Measurements from ENCODE around the gene HSD17B8. TPM values are rescaled to one million over a fixed set of nuclear protein-coding genes. Genes with fewer than 3 reads are reported as not detected.

The HSD17B8 gene
- polyA plus RNA-seq, 1 of the 3 experiments (the other 2 are of a cell fraction): 37.5 TPM

DNA sequence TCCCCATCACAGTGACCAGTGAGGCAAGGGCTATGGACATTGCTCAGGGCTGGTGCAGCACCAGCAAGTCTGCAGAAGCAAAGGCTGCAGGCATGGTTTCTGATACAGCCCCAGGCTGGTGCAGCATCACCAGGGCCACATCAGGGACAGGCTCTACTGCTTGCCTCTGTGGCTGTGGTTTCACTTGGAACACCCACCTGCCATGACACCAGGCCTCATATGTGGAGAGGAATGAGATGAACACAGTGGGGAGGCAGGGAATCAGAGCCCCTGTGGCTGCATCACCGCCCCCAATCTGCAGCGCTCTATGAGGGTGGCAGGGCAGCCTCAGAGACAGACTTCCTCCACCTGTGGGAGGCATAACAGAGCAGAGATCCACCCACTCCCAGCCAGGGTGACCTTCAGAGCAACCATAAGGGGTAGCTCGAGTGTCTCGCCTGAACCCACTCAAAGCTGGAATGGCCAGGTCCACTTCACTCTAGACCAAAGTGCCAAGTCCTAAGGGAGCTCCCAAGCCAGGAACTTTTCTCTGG lies 11.7 kb downstream of the HSD17B8 start:
- ChIA-PET POLR2A (no interaction called here), CTCF (interaction anchor here (0.9 to 1.0 kb wide), 2 partner anchors 32 to 54 kb away, joined by 3 read pairs; no protein-coding TSS in a partner anchor)
- no peak for DNase-seq
- H3K4me3 ChIP-seq (ENCODE audit: low read depth in 2 of 2, low read length in 1 of 2): no peak overlapping the region
- H2AFZ ChIP-seq (ENCODE audit: low read depth): no peak overlapping the region
- no peaks in the 10 kb centered on the region for H3F3A ChIP-seq (replicated peaks; ENCODE audit: insufficient read depth)
- H3K9me2 ChIP-seq: no peaks in the 10 kb centered on the region
- no peak overlapping the region for H3K9ac ChIP-seq
- no peak overlapping the region for H3K27ac ChIP-seq (ENCODE audit: low read depth in 2 of 2, low read length in 1 of 2)
- no peaks in the 10 kb centered on the region for H3K9me3 ChIP-seq
- H4K20me1 ChIP-seq (ENCODE audit: insufficient read depth): no peaks in the 10 kb centered on the region
- peaks cover 9% of the 10 kb centered on the region; the same call in 1 of the 2 replicates for H3K27me3 ChIP-seq (ENCODE audit: insufficient read depth)
- H3K4me1 ChIP-seq (ENCODE audit: control insufficient read depth in 1 of 2, insufficient read depth in 2 of 2, low read depth in 1 of 2, low read length in 1 of 2): peaks cover 4 to 19% of the 10 kb centered on the region in 2 experiments; a peak in 3 of 4 replicates
- WGBS (ENCODE audit: low lambda C conversion rate): 100% methylated on average over 3 of the region's 4 CpGs
- no peaks in the 10 kb centered on the region for H3K79me2 ChIP-seq (ENCODE audit: insufficient read depth)
- peaks cover 0 to 4% of the 10 kb centered on the region in 2 experiments for H3K36me3 ChIP-seq (replicated peaks in 1 of 2; ENCODE audit: control insufficient read depth in 1 of 2, insufficient read depth in 2 of 2, low read length in 1 of 2)
- TF ChIP-seq MEF2A (IDR thresholded peaks at IDR 0.05; ENCODE audit: borderline replicate concordance, low read depth) (no peak), FOXM1 (IDR thresholded peaks at IDR 0.05; ENCODE audit: low read depth) (no peak), MXI1 (IDR thresholded peaks at IDR 0.05; ENCODE audit: low read depth, low read length) (no peak), GABPA (IDR thresholded peaks at IDR 0.05; ENCODE audit: low read depth) (no peak), TCF12 (IDR thresholded peaks at IDR 0.05) (no peak), ELF1 (IDR thresholded peaks at IDR 0.05) (no peak), NRF1 (IDR thresholded peaks at IDR 0.05; ENCODE audit: low read depth, low read length) (no peak), MAX (IDR thresholded peaks at IDR 0.05; ENCODE audit: low read depth) (no peak), JUND (IDR thresholded peaks at IDR 0.05) (no peak), RXRA (IDR thresholded peaks at IDR 0.05; ENCODE audit: borderline replicate concordance, low read depth) (no peak), USF2 (IDR thresholded peaks at IDR 0.05; ENCODE audit: borderline replicate concordance, low read depth, low read length) (no peak), YY1 (IDR thresholded peaks at IDR 0.05; ENCODE audit: low read depth) (no peak), USF1 (IDR thresholded peaks at IDR 0.05; ENCODE audit: borderline replicate concordance, low read depth) (no peak), CHD2 (IDR thresholded peaks at IDR 0.05; ENCODE audit: low read length, partially characterized antibody) (no peak)
- TF ChIP-seq, protein P1, sequence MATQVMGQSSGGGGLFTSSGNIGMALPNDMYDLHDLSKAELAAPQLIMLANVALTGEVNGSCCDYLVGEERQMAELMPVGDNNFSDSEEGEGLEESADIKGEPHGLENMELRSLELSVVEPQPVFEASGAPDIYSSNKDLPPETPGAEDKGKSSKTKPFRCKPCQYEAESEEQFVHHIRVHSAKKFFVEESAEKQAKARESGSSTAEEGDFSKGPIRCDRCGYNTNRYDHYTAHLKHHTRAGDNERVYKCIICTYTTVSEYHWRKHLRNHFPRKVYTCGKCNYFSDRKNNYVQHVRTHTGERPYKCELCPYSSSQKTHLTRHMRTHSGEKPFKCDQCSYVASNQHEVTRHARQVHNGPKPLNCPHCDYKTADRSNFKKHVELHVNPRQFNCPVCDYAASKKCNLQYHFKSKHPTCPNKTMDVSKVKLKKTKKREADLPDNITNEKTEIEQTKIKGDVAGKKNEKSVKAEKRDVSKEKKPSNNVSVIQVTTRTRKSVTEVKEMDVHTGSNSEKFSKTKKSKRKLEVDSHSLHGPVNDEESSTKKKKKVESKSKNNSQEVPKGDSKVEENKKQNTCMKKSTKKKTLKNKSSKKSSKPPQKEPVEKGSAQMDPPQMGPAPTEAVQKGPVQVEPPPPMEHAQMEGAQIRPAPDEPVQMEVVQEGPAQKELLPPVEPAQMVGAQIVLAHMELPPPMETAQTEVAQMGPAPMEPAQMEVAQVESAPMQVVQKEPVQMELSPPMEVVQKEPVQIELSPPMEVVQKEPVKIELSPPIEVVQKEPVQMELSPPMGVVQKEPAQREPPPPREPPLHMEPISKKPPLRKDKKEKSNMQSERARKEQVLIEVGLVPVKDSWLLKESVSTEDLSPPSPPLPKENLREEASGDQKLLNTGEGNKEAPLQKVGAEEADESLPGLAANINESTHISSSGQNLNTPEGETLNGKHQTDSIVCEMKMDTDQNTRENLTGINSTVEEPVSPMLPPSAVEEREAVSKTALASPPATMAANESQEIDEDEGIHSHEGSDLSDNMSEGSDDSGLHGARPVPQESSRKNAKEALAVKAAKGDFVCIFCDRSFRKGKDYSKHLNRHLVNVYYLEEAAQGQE (IDR thresholded peaks at IDR 0.05; ENCODE audit: low read depth, low read length): no peak
- no peak overlapping the region for H3K4me2 ChIP-seq

Data from SK-N-SH (cell line).